GM18526 (cell line): ENCODE data around the gene PLCH2.

Experiments used
- POLR2A ChIP-seq: IDR thresholded peaks from 3 replicates; pipeline ENCODE4 v1.6.1; 2011; ENCODE audit not compliant: insufficient read length; ENCODE audit errors: extremely low read depth

The PLCH2 gene

GRCh38 chr1:2543543-2544092 is 67.5 kb downstream of the PLCH2 start:
- TF ChIP-seq POLR2A: no peak

DNA sequence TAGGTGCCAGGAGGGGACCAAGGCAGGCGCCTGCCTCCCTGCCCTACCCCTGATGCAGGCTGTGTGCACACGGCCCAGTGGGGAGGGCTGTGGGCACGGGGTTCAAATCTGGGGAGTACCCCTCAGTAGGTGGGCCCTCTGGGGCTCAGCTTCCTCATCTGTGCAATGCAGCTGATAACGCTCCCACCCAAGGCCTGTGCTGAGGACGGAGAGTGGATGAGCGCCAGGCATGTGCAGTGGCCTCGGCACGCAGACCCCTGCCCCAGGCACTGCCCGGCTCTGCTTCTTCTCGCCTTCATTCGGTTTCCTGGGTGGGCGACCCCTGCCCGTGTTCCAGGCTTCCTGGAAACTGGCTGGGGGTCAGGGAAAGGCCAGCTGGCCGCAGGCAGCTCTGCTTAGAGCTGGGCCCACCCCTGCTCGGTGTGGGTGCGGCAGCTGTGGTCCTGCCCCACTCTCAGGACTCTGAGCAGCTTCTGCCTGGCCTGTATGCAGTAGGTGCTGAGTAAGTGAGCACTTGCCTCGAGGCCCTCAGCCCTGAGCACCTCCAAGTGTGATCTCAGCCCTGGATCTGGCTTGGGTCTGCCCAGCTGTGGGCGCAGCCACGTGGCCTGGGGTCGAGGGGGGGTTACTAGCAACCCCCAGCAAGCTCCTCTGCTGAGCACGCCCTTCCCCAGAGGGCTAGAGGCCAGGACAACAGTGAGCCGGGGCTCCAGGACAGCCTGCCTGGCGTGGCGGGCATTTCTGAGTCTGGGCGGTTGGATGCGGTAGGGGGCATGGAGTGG is 68.2 kb downstream of the PLCH2 start:
- TF ChIP-seq POLR2A: no peak

- no peak for TF ChIP-seq POLR2A
Measured at GRCh38 chr1:2544875-2545640, 69.0 kb downstream of the PLCH2 start.

DNA sequence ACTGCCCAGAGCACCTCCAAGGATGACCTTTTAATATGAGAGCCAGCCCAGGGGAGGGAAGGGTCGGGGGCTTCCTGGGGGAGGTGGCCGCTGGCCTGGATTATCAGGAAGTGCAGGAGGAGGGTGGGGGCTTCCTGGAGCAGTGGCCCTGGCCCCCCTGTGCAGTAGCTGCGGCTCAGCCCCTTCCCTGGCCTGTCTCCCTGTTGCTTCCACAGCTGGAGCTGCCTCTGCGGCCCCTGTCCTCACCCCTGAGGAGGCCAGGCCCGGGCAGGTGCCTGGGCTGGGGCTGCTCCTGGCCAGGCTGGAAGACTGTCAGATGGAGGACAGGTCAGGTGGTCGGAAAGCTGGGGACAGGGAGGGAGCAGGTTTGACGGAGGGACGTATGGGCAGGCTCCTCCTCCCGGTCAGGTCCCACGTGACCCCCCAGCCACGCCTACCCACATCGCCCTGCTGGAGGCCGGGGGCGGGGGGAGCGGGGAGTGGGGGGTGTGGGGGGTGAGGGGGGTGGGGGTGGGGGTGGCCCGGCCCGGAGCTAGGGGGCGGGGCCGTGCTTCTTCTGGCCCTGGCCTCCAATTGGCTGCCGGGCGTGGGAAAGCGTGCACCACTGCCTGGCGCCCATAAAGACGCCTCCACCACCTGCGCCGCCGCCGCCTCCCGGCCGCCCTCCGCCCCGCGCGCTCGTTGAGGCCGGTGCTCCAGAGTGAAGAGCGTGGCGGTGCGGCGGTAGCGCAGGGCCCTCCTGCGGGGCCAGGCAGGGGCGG is 69.8 kb downstream of the PLCH2 start:
- TF ChIP-seq POLR2A: peak; percentile 98

- TF ChIP-seq POLR2A: no peak
Measured at GRCh38 chr1:2546515-2547209, 70.6 kb downstream of the PLCH2 start.

DNA sequence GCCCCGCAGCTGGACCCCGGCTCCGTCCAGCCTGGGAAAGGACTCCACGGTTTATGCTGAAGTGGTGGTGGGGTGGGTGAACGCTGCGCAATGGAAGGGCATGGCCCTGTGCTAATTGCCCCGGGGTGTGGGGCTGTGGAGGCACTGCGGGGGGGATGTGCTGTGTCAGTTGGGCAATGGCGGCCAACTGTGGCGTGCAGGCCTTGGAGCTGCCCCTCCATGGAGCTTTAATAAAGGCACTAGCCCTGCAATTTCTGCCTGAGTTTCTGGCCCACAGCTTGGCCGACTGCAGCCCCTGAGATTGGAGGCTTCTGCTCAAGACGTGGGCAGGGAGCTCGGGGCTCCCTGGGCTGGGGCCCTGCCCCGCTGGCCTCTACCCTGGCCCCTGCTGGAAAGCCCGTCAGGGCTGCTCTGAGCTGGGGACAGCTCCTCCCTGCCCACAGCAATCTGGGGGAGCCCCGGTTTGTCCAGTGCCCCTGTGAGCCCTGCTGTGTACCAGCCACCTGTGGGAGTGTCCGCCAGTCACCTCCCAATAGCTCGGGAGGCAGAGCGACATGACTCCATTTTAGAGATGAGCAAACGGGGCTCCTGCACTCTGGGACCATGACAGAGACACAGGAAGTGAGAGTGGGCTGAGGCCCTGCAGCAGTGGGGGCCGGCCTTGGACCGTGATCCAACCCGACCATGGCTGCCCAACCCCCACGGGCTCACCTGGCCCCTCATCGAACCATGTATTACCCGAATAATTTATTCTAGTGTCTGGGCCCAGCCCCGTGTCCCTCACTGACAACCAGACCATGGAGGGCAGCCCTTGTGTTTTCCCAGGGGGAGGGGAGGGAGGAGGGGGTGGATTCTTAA is 71.3 kb downstream of the PLCH2 start:
- peak; percentile 55 for TF ChIP-seq POLR2A

DNA sequence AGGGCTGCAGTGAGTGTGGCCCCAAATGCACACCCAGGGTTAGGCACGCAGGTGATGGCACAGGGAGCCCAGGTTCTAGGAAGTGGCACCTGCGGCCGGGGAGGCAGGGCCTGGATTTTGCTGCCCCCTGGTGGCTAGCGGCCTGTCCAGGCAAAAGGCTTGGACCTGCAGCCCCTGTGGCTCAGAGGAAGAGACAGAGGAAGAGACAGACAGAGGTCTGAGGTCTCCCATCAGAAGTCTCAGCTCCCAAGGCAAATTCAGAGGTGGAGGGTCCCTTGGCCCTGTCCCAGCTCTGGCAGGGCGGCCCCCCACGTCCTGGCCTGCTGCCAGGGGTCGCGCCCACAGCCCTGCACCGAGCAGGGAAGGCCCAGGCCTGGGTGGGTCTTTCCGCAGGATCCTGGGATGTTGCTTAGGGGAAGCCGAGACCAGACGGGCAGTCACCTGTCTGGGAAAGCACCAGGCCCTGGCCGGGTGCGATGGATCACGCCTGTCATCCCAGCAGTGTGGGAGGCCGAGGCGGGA is 72.0 kb downstream of the PLCH2 start:
- TF ChIP-seq POLR2A: no peak

DNA sequence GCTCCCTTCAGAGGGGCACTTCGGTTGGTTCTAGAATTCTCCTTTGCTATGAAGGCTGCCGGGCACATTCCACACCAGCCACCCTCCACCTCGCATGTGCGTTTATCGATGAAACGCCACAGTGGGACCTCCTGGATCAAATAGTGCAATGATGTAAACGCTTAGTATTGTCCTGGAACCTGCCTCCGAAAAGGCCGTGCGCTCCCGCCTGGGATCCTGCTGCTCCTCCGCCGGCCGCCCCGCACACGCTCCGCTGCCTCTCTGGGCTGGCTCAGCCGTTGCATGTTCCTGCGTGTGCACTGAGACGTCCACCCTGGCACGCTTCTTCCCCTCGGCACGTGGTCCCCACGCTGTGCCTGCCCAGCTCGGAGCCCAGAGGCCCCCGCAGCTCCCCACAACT is 76.1 kb downstream of the PLCH2 start:
- no peak for TF ChIP-seq POLR2A

DNA sequence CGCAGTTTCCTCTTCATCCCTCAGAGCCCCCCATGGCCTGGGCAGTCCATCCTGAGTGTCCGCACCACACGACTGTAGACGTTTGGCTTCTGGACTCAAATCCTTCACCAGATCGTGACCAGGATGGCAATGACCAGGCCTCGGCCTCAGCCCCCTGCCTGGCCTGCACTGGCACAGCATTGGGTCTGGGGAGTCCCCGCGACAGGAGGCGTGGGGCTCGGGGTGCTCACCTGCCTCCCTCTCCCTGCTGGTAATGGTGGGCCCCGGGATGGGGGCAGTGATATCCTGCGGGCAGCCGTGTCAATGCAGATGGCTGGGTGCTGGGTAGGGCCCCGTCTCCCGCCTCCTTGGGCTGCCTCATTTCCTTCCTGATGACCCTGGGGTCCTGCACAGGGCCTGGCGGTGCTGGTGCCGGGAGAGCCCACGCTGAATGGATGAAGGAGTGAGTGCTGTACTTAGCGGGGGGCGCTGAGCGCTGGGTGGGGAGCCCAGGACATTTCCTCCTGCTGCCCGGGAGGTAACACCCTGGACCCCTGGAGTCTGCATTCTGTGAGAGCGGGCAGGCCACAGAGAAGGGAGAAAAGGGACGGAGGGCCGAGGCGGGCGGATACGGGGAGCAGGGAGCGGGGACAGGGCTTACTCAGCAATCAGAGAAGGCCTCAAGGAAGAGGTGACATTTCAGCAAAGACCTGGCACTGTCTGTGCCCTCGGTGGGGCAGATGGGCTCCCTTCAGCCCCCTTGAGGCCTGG is 78.0 kb downstream of the PLCH2 start:
- no peak for TF ChIP-seq POLR2A

- no peak for TF ChIP-seq POLR2A
Measured at GRCh38 chr1:2554621-2555387, 78.7 kb downstream of the PLCH2 start.
